Activated T-cell treated with anti-CD3 and anti-CD28 coated beads, Interleukin-2, amount 50 U/mL, for 4 hours (primary cell): ENCODE data around the gene SCT. TPM values are rescaled to one million over a fixed set of nuclear protein-coding genes. Genes with fewer than 3 reads are reported as not detected.

Experiments used
- ATAC-seq, 2 donors: fragments of 200-7000 bp; cut with Tn5 transposase; one replicate each; pipeline ENCODE4 v1.10.0; 2021
- DNase-seq: peaks from one replicate; pipeline ENCODE4 v3.0.0-alpha.2; 2020
- H3K27me3 Mint-ChIP-seq: one replicate; pipeline ENCODE4 v1.8.0; 2021; ENCODE audit warnings: low read depth, mixed read lengths
- H3K36me3 Mint-ChIP-seq: one replicate; pipeline ENCODE4 v1.8.0; 2022; ENCODE audit warnings: mixed read lengths; ENCODE audit not compliant: insufficient read depth
- H3K4me1 Mint-ChIP-seq: one replicate; pipeline ENCODE4 v1.8.0; 2021; ENCODE audit warnings: low read depth, mixed read lengths
- H3K4me3 Mint-ChIP-seq: one replicate; pipeline ENCODE4 v1.8.0; 2021; ENCODE audit warnings: mild to moderate bottlenecking, moderate library complexity, mixed read lengths
- H3K9me3 Mint-ChIP-seq: one replicate; pipeline ENCODE4 v1.8.0; 2021; ENCODE audit warnings: mixed read lengths
- total RNA-seq, 3 donors: library from RNA; stranded (reverse); gene quantifications; one replicate each; pipeline ENCODE4 v1.2.1, GENCODE V29; 2021

SCT gene
- total RNA-seq = not detected

- no peak within 1 kb of the TSS for H3K4me3 Mint-ChIP-seq
- no peak for ATAC-seq
- no peaks in the 10 kb centered on the region for H3K36me3 Mint-ChIP-seq
- H3K4me1 Mint-ChIP-seq = peaks cover 21% of the 10 kb centered on the region
- H3K27me3 Mint-ChIP-seq = peaks cover 37% of the 10 kb centered on the region
- H3K9me3 Mint-ChIP-seq = no peaks in the 10 kb centered on the region
- DNase-seq = no peak
Measured at GRCh38 chr11:626475-627307, at the start of gene SCT. SCT (minus strand) TSS chr11:627181; CDS start chr11:627143, 38 bp downstream.

- ATAC-seq = no peak
- Mint-ChIP-seq H3K4me1 (no peaks in the 10 kb centered on the region), H3K36me3 (peaks cover 18% of the 10 kb centered on the region), H3K4me3 (no peak overlapping the region), H3K9me3 (no peaks in the 10 kb centered on the region), H3K27me3 (no peaks in the 10 kb centered on the region)
- DNase-seq = no peak
Measured at GRCh38 chr11:674406-674805, 47.4 kb upstream of the SCT start.

GRCh38 chr11:673866-674265 lies 46.9 kb upstream of the SCT start:
- ATAC-seq (no peak), DNase-seq (no peak)
- Mint-ChIP-seq H3K27me3 (no peaks in the 10 kb centered on the region), H3K4me3 (no peak overlapping the region), H3K4me1 (no peaks in the 10 kb centered on the region), H3K9me3 (no peaks in the 10 kb centered on the region), H3K36me3 (peaks cover 18% of the 10 kb centered on the region)

GRCh38 chr11:665704-666281 lies 38.8 kb upstream of the SCT start:
- Mint-ChIP-seq H3K4me1 (no peaks in the 10 kb centered on the region), H3K4me3 (no peak overlapping the region), H3K36me3 (peaks cover 15% of the 10 kb centered on the region), H3K27me3 (no peaks in the 10 kb centered on the region), H3K9me3 (no peaks in the 10 kb centered on the region)
- ATAC-seq (no peak), DNase-seq (no peak)

- H3K9me3 Mint-ChIP-seq = no peaks in the 10 kb centered on the region
- ATAC-seq (no peak), DNase-seq (no peak)
- H3K27me3 Mint-ChIP-seq = no peaks in the 10 kb centered on the region
- H3K36me3 Mint-ChIP-seq = peaks cover 15% of the 10 kb centered on the region
- no peak overlapping the region for H3K4me3 Mint-ChIP-seq
- no peaks in the 10 kb centered on the region for H3K4me1 Mint-ChIP-seq
Measured at GRCh38 chr11:665062-665703, 38.2 kb upstream of the SCT start.

- Mint-ChIP-seq H3K9me3 (no peaks in the 10 kb centered on the region), H3K4me1 (no peaks in the 10 kb centered on the region), H3K36me3 (peaks cover 19% of the 10 kb centered on the region), H3K4me3 (no peak overlapping the region), H3K27me3 (no peaks in the 10 kb centered on the region)
- ATAC-seq (peak; percentile 69 to 73), DNase-seq (no peak)
Measured at GRCh38 chr11:662689-663274, 35.8 kb upstream of the SCT start.

- Mint-ChIP-seq H3K4me1 (no peaks in the 10 kb centered on the region), H3K9me3 (no peaks in the 10 kb centered on the region), H3K4me3 (no peak overlapping the region), H3K36me3 (peaks cover 14% of the 10 kb centered on the region), H3K27me3 (no peaks in the 10 kb centered on the region)
- ATAC-seq = no peak
- no peak for DNase-seq
Measured at GRCh38 chr11:660681-661444, 33.9 kb upstream of the SCT start.

GRCh38 chr11:660281-660680 lies 33.3 kb upstream of the SCT start:
- Mint-ChIP-seq H3K27me3 (no peaks in the 10 kb centered on the region), H3K36me3 (peaks cover 12% of the 10 kb centered on the region), H3K9me3 (no peaks in the 10 kb centered on the region), H3K4me1 (no peaks in the 10 kb centered on the region), H3K4me3 (no peak overlapping the region)
- no peak for DNase-seq
- no peak for ATAC-seq

- ATAC-seq = no peak
- H3K27me3 Mint-ChIP-seq = no peaks in the 10 kb centered on the region
- DNase-seq = no peak
- H3K9me3 Mint-ChIP-seq = no peaks in the 10 kb centered on the region
- no peak overlapping the region for H3K4me3 Mint-ChIP-seq
- H3K4me1 Mint-ChIP-seq = no peaks in the 10 kb centered on the region
- peaks cover 12% of the 10 kb centered on the region for H3K36me3 Mint-ChIP-seq
Measured at GRCh38 chr11:659532-660085, 32.6 kb upstream of the SCT start.

GRCh38 chr11:657691-658126 lies 30.7 kb upstream of the SCT start:
- Mint-ChIP-seq H3K4me3 (no peak overlapping the region), H3K36me3 (peaks cover 7% of the 10 kb centered on the region), H3K9me3 (no peaks in the 10 kb centered on the region), H3K27me3 (no peaks in the 10 kb centered on the region), H3K4me1 (no peaks in the 10 kb centered on the region)
- ATAC-seq (no peak), DNase-seq (no peak)

GRCh38 chr11:656866-657265 lies 29.9 kb upstream of the SCT start:
- no peaks in the 10 kb centered on the region for H3K9me3 Mint-ChIP-seq
- H3K36me3 Mint-ChIP-seq = peaks cover 6% of the 10 kb centered on the region
- H3K4me1 Mint-ChIP-seq = no peaks in the 10 kb centered on the region
- no peak for DNase-seq
- H3K4me3 Mint-ChIP-seq = no peak overlapping the region
- no peaks in the 10 kb centered on the region for H3K27me3 Mint-ChIP-seq
- ATAC-seq = no peak

GRCh38 chr11:656426-656825 lies 29.4 kb upstream of the SCT start:
- peaks cover 6% of the 10 kb centered on the region for H3K36me3 Mint-ChIP-seq
- no peak for ATAC-seq
- no peaks in the 10 kb centered on the region for H3K27me3 Mint-ChIP-seq
- H3K4me3 Mint-ChIP-seq = no peak overlapping the region
- H3K9me3 Mint-ChIP-seq = no peaks in the 10 kb centered on the region
- no peaks in the 10 kb centered on the region for H3K4me1 Mint-ChIP-seq
- no peak for DNase-seq

GRCh38 chr11:655036-655726 lies 28.2 kb upstream of the SCT start:
- no peak for ATAC-seq
- Mint-ChIP-seq H3K4me1 (no peaks in the 10 kb centered on the region), H3K4me3 (no peak overlapping the region), H3K27me3 (no peaks in the 10 kb centered on the region), H3K36me3 (peaks cover 6% of the 10 kb centered on the region), H3K9me3 (no peaks in the 10 kb centered on the region)
- DNase-seq = no peak
